OCI-LY3 (cell line): ENCODE measurements around the gene F2.

Experiments used
- EZH2phosphoT487 ChIP-seq: fragments of 200-600 bp; shearing (Covaris generic); IDR thresholded peaks from 2 replicates; pipeline ENCODE4 v1.6.1; 2018; ENCODE audit warnings: antibody characterized with exemption, mixed run types, low read depth
- TF ChIP-seq, protein P1 (sequence below): fragments of 200-600, 300-600 bp; sonication (generic); IDR thresholded peaks from 2 replicates; pipeline ENCODE4 v1.5.1; 2014; ENCODE audit warnings: antibody characterized with exemption, low read length, low read depth

DNA sequence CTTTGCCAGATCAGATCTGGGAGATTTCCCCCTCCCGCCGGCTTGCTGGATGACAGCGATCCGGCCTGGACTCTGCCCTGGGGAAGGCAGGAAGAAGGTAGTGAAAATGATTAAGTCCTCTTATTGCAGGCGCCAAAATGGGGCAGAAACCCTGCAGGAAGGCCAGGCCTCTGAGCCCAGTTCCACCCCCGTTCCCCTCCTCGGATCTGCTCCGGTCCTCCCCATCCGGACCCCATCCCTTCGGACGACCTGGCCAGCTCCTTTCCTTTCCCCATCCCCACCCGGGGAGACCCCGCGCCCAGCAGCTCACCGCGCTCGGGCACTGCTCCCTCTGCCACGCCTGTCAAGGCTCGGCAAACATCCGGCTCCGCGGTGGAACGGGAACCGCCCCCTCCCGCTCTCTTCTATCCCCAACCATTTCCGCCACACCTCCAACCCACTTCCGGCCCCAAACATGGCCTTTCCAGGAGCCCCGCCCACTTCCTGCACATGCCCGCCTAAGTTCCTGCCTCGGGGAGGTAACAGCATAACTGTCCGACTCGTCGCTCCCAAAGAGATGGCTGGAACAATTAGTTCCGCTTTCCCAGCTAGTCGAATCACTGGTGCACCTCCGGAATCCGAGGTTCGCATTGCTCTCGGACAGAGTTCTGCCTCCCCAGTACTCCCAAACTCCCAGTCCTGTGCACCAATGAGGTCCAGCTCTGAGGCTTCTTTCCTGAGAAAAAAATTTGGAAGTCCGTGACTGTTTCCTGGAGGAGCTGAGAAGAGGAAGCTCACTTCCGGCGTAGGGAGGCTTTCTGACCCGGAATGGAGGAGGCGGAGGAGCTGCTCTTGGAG is 18.6 kb upstream of the F2 start, which contains the start of the genes ARHGAP1 and ZNF408:
- TF ChIP-seq, protein P1, sequence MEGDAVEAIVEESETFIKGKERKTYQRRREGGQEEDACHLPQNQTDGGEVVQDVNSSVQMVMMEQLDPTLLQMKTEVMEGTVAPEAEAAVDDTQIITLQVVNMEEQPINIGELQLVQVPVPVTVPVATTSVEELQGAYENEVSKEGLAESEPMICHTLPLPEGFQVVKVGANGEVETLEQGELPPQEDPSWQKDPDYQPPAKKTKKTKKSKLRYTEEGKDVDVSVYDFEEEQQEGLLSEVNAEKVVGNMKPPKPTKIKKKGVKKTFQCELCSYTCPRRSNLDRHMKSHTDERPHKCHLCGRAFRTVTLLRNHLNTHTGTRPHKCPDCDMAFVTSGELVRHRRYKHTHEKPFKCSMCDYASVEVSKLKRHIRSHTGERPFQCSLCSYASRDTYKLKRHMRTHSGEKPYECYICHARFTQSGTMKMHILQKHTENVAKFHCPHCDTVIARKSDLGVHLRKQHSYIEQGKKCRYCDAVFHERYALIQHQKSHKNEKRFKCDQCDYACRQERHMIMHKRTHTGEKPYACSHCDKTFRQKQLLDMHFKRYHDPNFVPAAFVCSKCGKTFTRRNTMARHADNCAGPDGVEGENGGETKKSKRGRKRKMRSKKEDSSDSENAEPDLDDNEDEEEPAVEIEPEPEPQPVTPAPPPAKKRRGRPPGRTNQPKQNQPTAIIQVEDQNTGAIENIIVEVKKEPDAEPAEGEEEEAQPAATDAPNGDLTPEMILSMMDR, result no peak
- TF ChIP-seq EZH2phosphoT487, result no peak
